Duodenal mucosa (tissue), 2 donors: ENCODE results near the gene ACSF2.
"Not testable (repeated sequence)": the region's sequence is repeated elsewhere in the genome, so short reads cannot be mapped to it uniquely, and the experiment has no call there.

ENCODE experiments used
- H3K27ac ChIP-seq: one replicate; pipeline ENCODE4 v1.7.0; 2013; ENCODE audit warnings: low read depth, low read length
- H3K27me3 ChIP-seq, 2 donors: one replicate each; pipeline ENCODE4 v1.7.0; 2013; ENCODE audit warnings: low read length in 2 of 2, control low read depth in 1 of 2; ENCODE audit not compliant: insufficient read depth in 2 of 2, control insufficient read depth in 1 of 2
- H3K36me3 ChIP-seq, 2 donors: one replicate each; pipeline ENCODE4 v1.7.0; 2013; ENCODE audit warnings: low read length in 2 of 2, control low read depth in 1 of 2; ENCODE audit not compliant: insufficient read depth in 2 of 2, control insufficient read depth in 1 of 2
- H3K4me1 ChIP-seq, 2 donors: one replicate each; pipeline ENCODE4 v1.7.0; 2013; ENCODE audit warnings: low read length in 2 of 2, control low read depth in 1 of 2; ENCODE audit not compliant: insufficient read depth in 2 of 2, control insufficient read depth in 1 of 2
- H3K4me3 ChIP-seq, 2 donors: one replicate each; pipeline ENCODE4 v1.7.0; 2013; ENCODE audit warnings: low read length in 2 of 2, low read depth in 1 of 2
- H3K9ac ChIP-seq, 2 donors: one replicate each; pipeline ENCODE4 v1.7.0; 2013; ENCODE audit warnings: low read length in 2 of 2, low read depth in 1 of 2
- H3K9me3 ChIP-seq, 2 donors: one replicate each; pipeline ENCODE4 v1.7.0; 2013; ENCODE audit warnings: low read length in 2 of 2, control low read depth in 1 of 2; ENCODE audit not compliant: control insufficient read depth in 1 of 2

ACSF2 gene

GRCh38 chr17:50469208-50469605 lies 43.2 kb downstream of the ACSF2 start:
- peaks cover 30 to 32% of the 10 kb centered on the region in 2 donors for H3K4me1 ChIP-seq

GRCh38 chr17:50469671-50470305 lies 43.8 kb downstream of the ACSF2 start:
- Histone ChIP-seq H3K36me3 (peaks cover 11 to 25% of the 10 kb centered on the region in 2 donors), H3K9ac (no peak overlapping the region), H3K4me3 (no peak overlapping the region), H3K4me1 (peaks cover 30 to 32% of the 10 kb centered on the region in 2 donors), H3K9me3 (no peaks in the 10 kb centered on the region), H3K27me3 (peaks cover 7 to 9% of the 10 kb centered on the region in 2 donors), H3K27ac (no peak overlapping the region)

More at GRCh38 chr17:50469208-50469605, 43.2 kb downstream of the ACSF2 start:
- Histone ChIP-seq H3K9me3 (no peaks in the 10 kb centered on the region), H3K27ac (no peak overlapping the region), H3K36me3 (peaks cover 11 to 25% of the 10 kb centered on the region in 2 donors), H3K9ac (no peak overlapping the region), H3K4me3 (peak overlapping the region; percentile 22 to 48), H3K27me3 (peaks cover 7 to 9% of the 10 kb centered on the region in 2 donors)

GRCh38 chr17:50470426-50470825 lies 44.4 kb downstream of the ACSF2 start:
- Histone ChIP-seq H3K4me1 (peaks cover 30 to 32% of the 10 kb centered on the region in 2 donors), H3K4me3 (no peak overlapping the region), H3K36me3 (peaks cover 11 to 25% of the 10 kb centered on the region in 2 donors), H3K27me3 (peaks cover 7 to 9% of the 10 kb centered on the region in 2 donors), H3K27ac (no peak overlapping the region), H3K9me3 (no peaks in the 10 kb centered on the region), H3K9ac (no peak overlapping the region)

GRCh38 chr17:50471009-50471905 lies 45.2 kb downstream of the ACSF2 start:
- Histone ChIP-seq H3K4me1 (peaks cover 25 to 29% of the 10 kb centered on the region in 2 donors), H3K27me3 (peaks cover 7 to 9% of the 10 kb centered on the region in 2 donors), H3K9me3 (no peaks in the 10 kb centered on the region), H3K4me3 (no peak overlapping the region), H3K9ac (no peak overlapping the region), H3K27ac (no peak overlapping the region), H3K36me3 (peaks cover 11 to 25% of the 10 kb centered on the region in 2 donors)

GRCh38 chr17:50472286-50472685 lies 46.3 kb downstream of the ACSF2 start:
- Histone ChIP-seq H3K36me3 (peaks cover 11 to 25% of the 10 kb centered on the region in 2 donors), H3K27ac (no peak overlapping the region), H3K9me3 (no peaks in the 10 kb centered on the region), H3K27me3 (peaks cover 7 to 9% of the 10 kb centered on the region in 2 donors), H3K4me3 (no peak overlapping the region), H3K4me1 (peaks cover 18 to 19% of the 10 kb centered on the region in 2 donors), H3K9ac (no peak overlapping the region)

- not testable (repeated sequence) for H3K4me3 ChIP-seq, H3K9me3 ChIP-seq, H3K27ac ChIP-seq, H3K9ac ChIP-seq, H3K27me3 ChIP-seq
- Histone ChIP-seq H3K36me3 (peaks cover 11 to 25% of the 10 kb centered on the region in 2 donors), H3K4me1 (peaks cover 17 to 19% of the 10 kb centered on the region in 2 donors)
These were observed 46.7 kb downstream of the ACSF2 start for GRCh38 chr17:50472761-50473161.

- Histone ChIP-seq H3K9ac (no peak overlapping the region), H3K9me3 (no peaks in the 10 kb centered on the region), H3K36me3 (peaks cover 11 to 25% of the 10 kb centered on the region in 2 donors), H3K27me3 (no peaks in the 10 kb centered on the region), H3K4me1 (peaks cover 20 to 24% of the 10 kb centered on the region in 2 donors), H3K4me3 (no peak overlapping the region), H3K27ac (no peak overlapping the region)
These were observed 47.9 kb downstream of the ACSF2 start for GRCh38 chr17:50473901-50474300.

GRCh38 chr17:50474523-50474922 lies 48.5 kb downstream of the ACSF2 start:
- Histone ChIP-seq H3K4me1 (peaks cover 19 to 25% of the 10 kb centered on the region in 2 donors), H3K27ac (no peak overlapping the region), H3K4me3 (no peak overlapping the region), H3K9ac (no peak overlapping the region), H3K27me3 (no peaks in the 10 kb centered on the region), H3K9me3 (no peaks in the 10 kb centered on the region), H3K36me3 (peaks cover 11 to 25% of the 10 kb centered on the region in 2 donors)

GRCh38 chr17:50475362-50475761 lies 49.3 kb downstream of the ACSF2 start:
- Histone ChIP-seq H3K4me3 (no peak overlapping the region), H3K9ac (no peak overlapping the region), H3K9me3 (no peaks in the 10 kb centered on the region), H3K4me1 (peaks cover 20 to 24% of the 10 kb centered on the region in 2 donors), H3K27ac (no peak overlapping the region), H3K36me3 (peaks cover 11 to 25% of the 10 kb centered on the region in 2 donors), H3K27me3 (no peaks in the 10 kb centered on the region)
